ENCODE measurements around the gene ATP13A2. TPM values are rescaled to one million over a fixed set of nuclear protein-coding genes. Genes with fewer than 3 reads are reported as not detected.
"Not testable (repeated sequence)": the region's sequence is repeated elsewhere in the genome, so short reads cannot be mapped to it uniquely, and the experiment has no call there.

ATP13A2 gene
- total RNA-seq, 2 experiments from 2014 or later = 25.0 to 28.8 TPM

DNA sequence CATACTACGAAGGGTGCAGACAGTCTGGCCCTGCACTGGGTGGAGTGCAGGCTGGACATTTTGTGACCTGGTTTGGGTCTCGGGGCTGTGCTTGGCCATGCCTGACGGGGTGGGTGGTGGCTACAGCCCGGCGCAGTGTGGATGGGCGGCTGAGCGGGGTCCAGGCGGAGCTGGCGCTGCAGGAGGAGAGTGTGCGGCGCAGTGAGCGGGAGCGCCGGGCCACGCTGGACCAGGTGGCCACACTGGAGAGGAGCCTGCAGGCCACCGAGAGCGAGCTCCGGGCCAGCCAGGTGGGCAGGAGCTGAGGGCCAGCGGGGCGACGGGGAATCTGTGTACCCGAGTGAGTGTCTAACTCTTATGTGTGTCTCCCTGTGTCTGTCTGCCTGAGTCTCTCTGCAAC, 45.4 kb downstream of the ATP13A2 start:
- ChIA-PET CTCF (ENCODE audit: unreplicated experiment) (interaction anchor here (0.6 kb wide), 1 partner anchor 18 kb away, joined by 3 read pairs; no protein-coding TSS in a partner anchor), POLR2A (no interaction called here)
- Histone ChIP-seq H3K9me2 (ENCODE audit: insufficient read depth, low read length) (no peaks in the 10 kb centered on the region), H3K27ac (ENCODE audit: low read depth, low read length, poor library complexity, severe bottlenecking) (no peak overlapping the region), H3K36me3 (ENCODE audit: insufficient read depth, low read length) (peaks cover 5% of the 10 kb centered on the region), H3K4me1 (ENCODE audit: insufficient read depth, low read length, poor library complexity, severe bottlenecking) (no peaks in the 10 kb centered on the region), H3K79me2 (ENCODE audit: insufficient read depth, low read depth, low read length) (no peaks in the 10 kb centered on the region), H3K9me3 (ENCODE audit: low read length) (no peaks in the 10 kb centered on the region), H3K4me2 (ENCODE audit: low read length) (no peak overlapping the region), H3K4me3 (ENCODE audit: low read depth, low read length, poor library complexity, severe bottlenecking) (no peak overlapping the region), H4K20me1 (ENCODE audit: insufficient read depth, low read length) (no peaks in the 10 kb centered on the region), H2AFZ (ENCODE audit: low read length) (no peak overlapping the region)
- no TSS peak for BruUV-seq (replicated peaks)
- intact Hi-C loops (cut with micrococcal nuclease; ENCODE audit: unreplicated experiment) = no loop called here
- no peak for DNase-seq (ENCODE audit: low spot score)
- TF ChIP-seq EZH2phosphoT487 (IDR thresholded peaks at IDR 0.05; ENCODE audit: borderline replicate concordance, low read depth, low read length) = no peak

DNA sequence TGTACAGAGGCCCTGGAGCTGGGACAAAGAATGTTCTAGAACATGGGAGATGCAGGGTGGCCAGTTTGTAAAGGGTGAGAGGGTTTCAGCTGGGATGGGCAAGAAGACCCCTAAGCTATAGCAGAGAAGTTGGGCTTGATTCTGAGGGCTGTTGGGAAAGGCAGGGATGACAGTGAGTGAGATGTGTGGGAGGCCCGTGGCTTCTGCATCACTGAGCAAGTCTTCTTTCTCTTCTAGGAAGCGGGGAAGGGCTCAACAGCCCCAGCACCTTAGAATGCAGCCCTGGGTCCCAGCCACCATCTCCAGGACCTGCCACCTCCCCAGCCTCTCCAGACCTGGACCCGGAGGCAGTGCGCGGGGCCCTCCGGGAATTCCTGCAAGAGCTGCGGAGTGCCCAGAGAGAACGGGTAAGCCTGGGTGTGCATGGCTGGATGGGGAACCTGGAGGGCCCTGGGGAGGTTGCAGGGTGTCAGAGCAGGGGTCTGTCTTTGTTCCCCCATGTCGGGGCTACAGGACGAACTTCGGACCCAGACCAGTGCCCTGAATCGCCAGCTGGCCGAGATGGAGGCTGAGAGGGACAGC, 46.2 kb downstream of the ATP13A2 start:
- Histone ChIP-seq H3K9me2 (ENCODE audit: insufficient read depth, low read length) (no peaks in the 10 kb centered on the region), H3K4me1 (ENCODE audit: insufficient read depth, low read length, poor library complexity, severe bottlenecking) (no peaks in the 10 kb centered on the region), H3K79me2 (ENCODE audit: insufficient read depth, low read depth, low read length) (no peaks in the 10 kb centered on the region), H4K20me1 (ENCODE audit: insufficient read depth, low read length) (no peaks in the 10 kb centered on the region), H3K27ac (ENCODE audit: low read depth, low read length, poor library complexity, severe bottlenecking) (no peak overlapping the region), H2AFZ (ENCODE audit: low read length) (no peak overlapping the region), H3K4me3 (ENCODE audit: low read depth, low read length, poor library complexity, severe bottlenecking) (no peak overlapping the region), H3K4me2 (ENCODE audit: low read length) (no peak overlapping the region), H3K9me3 (ENCODE audit: low read length) (no peaks in the 10 kb centered on the region), H3K36me3 (ENCODE audit: insufficient read depth, low read length) (peaks cover 5% of the 10 kb centered on the region)
- no peak for DNase-seq (ENCODE audit: low spot score)
- TF ChIP-seq EZH2phosphoT487 (IDR thresholded peaks at IDR 0.05; ENCODE audit: borderline replicate concordance, low read depth, low read length) = no peak
- TF ChIP-seq, protein P1, sequence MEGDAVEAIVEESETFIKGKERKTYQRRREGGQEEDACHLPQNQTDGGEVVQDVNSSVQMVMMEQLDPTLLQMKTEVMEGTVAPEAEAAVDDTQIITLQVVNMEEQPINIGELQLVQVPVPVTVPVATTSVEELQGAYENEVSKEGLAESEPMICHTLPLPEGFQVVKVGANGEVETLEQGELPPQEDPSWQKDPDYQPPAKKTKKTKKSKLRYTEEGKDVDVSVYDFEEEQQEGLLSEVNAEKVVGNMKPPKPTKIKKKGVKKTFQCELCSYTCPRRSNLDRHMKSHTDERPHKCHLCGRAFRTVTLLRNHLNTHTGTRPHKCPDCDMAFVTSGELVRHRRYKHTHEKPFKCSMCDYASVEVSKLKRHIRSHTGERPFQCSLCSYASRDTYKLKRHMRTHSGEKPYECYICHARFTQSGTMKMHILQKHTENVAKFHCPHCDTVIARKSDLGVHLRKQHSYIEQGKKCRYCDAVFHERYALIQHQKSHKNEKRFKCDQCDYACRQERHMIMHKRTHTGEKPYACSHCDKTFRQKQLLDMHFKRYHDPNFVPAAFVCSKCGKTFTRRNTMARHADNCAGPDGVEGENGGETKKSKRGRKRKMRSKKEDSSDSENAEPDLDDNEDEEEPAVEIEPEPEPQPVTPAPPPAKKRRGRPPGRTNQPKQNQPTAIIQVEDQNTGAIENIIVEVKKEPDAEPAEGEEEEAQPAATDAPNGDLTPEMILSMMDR (conservative IDR thresholded peaks at IDR 0.05; ENCODE audit: low read length) = no peak
- POLR2A ChIA-PET = no interaction called here
- CTCF ChIA-PET (ENCODE audit: unreplicated experiment) = no interaction called here
- intact Hi-C loops (cut with micrococcal nuclease; ENCODE audit: unreplicated experiment) = no loop called here
- no TSS peak for BruUV-seq (replicated peaks)

DNA sequence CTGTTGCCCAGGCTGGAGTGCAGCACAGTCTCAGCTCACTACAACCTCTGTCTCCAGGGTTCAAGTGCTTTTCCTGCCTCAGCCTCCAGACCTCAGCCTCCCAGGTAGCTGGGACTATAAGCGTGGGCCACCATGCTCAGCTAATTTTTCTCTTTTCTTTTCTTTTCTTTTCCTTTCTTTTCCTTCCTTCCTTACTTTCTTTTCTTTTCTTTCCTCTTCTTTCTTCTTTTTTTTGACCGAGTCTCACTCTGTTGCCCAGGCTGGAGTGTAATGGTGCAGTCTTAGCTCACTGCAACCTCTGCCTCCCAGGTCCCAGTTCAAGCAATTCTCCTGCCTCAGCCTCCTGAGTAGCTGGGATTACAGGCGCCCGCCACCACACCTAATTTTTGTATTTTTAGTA, 47.6 kb downstream of the ATP13A2 start:
- POLR2A ChIA-PET = interaction anchor here (1.0 kb wide), 1 partner anchor 12 kb away, joined by 3 read pairs; no protein-coding TSS in a partner anchor
- H3K4me3 ChIP-seq (ENCODE audit: low read depth, low read length, poor library complexity, severe bottlenecking); CTCF ChIA-PET (ENCODE audit: unreplicated experiment); DNase-seq (ENCODE audit: low spot score); H3K27ac ChIP-seq (ENCODE audit: low read depth, low read length, poor library complexity, severe bottlenecking); H3K4me1 ChIP-seq (ENCODE audit: insufficient read depth, low read length, poor library complexity, severe bottlenecking); H3K79me2 ChIP-seq (ENCODE audit: insufficient read depth, low read depth, low read length); H3K4me2 ChIP-seq (ENCODE audit: low read length); H3K9me2 ChIP-seq (ENCODE audit: insufficient read depth, low read length); H3K36me3 ChIP-seq (ENCODE audit: insufficient read depth, low read length); BruUV-seq (replicated peaks); H4K20me1 ChIP-seq (ENCODE audit: insufficient read depth, low read length); H2AFZ ChIP-seq (ENCODE audit: low read length); H3K9me3 ChIP-seq (ENCODE audit: low read length): not testable (repeated sequence)
- intact Hi-C loops (cut with micrococcal nuclease; ENCODE audit: unreplicated experiment) = loop anchor here (5.0 kb wide), 1 partner anchor 68 kb away; no protein-coding TSS in a partner anchor
